Astrocyte (in vitro differentiated cells and primary cell): ENCODE results near the gene DAP3.

Experiments used
- CTCF ChIP-seq: IDR thresholded peaks from 2 replicates; pipeline ENCODE4 v1.5.1; 2011; ENCODE audit warnings: low read depth, mild to moderate bottlenecking, inconsistent platforms, low read length, moderate library complexity; ENCODE audit not compliant: insufficient read depth
- EZH2 ChIP-seq: IDR thresholded peaks from 2 replicates; pipeline ENCODE4 v1.6.1; 2012; ENCODE audit warnings: mild to moderate bottlenecking, low read length, inconsistent platforms; ENCODE audit not compliant: insufficient read depth

- TF ChIP-seq CTCF (no peak), EZH2 (no peak)
These were observed 30.8 kb downstream of the DAP3 start for GRCh38 chr1:155719703-155720102.
